Neural progenitor cell (in vitro differentiated cells): Measurements from ENCODE around the gene ABCC10.

ENCODE experiments used
- CTCF ChIP-seq: fragments of 200-600 bp; sonication (generic); IDR thresholded peaks from 2 replicates; pipeline ENCODE4 v1.5.1; 2017; ENCODE audit warnings: antibody characterized with exemption, mild to moderate bottlenecking
- EZH2 ChIP-seq: fragments of 200-600 bp; sonication (generic); IDR thresholded peaks from 2 replicates; pipeline ENCODE4 v1.6.1; 2017; ENCODE audit warnings: antibody characterized with exemption, mild to moderate bottlenecking, moderate library complexity

DNA sequence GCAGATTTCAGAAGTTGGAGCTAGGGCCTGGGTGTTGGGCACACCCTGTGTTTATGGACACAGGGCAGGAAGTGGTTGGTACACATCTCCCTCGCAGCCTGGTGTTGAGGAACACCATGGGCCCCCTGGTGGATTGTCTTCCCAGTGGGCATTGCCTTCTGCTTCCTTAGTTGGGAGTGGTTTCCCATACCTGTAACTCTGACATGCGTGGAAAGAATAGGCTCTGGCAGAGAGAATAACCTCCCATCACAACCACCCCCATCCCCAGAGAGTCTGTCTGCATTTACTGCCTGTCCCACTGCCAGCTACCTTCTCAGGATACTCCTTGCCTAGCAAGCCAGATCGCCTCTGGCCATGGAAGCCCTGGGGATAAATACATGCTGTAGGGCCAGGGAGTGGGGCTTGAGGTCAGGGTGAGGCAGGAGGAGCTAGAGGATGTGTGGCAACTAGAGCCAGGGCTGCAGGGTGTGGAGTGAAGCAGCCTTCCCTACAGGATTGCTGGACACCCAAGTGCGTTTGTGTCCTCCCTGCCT is 68.1 kb downstream of the ABCC10 start:
- TF ChIP-seq CTCF (peak; percentile 21), EZH2 (no peak)
